Chondrocyte (in vitro differentiated cells): ENCODE data around the gene HNRNPD. TPM values are rescaled to one million over a fixed set of nuclear protein-coding genes. Genes with fewer than 3 reads are reported as not detected.
"Not testable (repeated sequence)": the region's sequence is repeated elsewhere in the genome, so short reads cannot be mapped to it uniquely, and the experiment has no call there.

Source experiments
- DNase-seq: peaks from one replicate; pipeline ENCODE4 v3.0.0; 2021; ENCODE audit warnings: mixed read lengths, low spot score
- H3K27ac Mint-ChIP-seq: one replicate; pipeline ENCODE4 v1.8.0; 2021; ENCODE audit warnings: mild to moderate bottlenecking, moderate library complexity, mixed read lengths; ENCODE audit not compliant: unreplicated experiment
- H3K27me3 Mint-ChIP-seq: 2 replicates; pipeline ENCODE4 v1.8.0; 2021; ENCODE audit warnings: low read depth, mixed read lengths
- H3K36me3 Mint-ChIP-seq: 2 replicates; pipeline ENCODE4 v1.8.0; 2021; ENCODE audit warnings: low read depth, mixed read lengths
- H3K4me1 Mint-ChIP-seq: 2 replicates; pipeline ENCODE4 v1.8.0; 2021; ENCODE audit warnings: low read depth, mild to moderate bottlenecking, mixed read lengths
- H3K4me3 Mint-ChIP-seq: one replicate; pipeline ENCODE4 v1.8.0; 2021; ENCODE audit warnings: mild to moderate bottlenecking, moderate library complexity, mixed read lengths; ENCODE audit not compliant: unreplicated experiment
- H3K9me3 Mint-ChIP-seq: 2 replicates; pipeline ENCODE4 v1.8.0; 2021; ENCODE audit warnings: low read depth, mixed read lengths
- total RNA-seq: library from RNA; stranded (reverse); gene quantifications from 3 replicates; pipeline ENCODE4 v1.2.1, GENCODE V29; 2021
- TF ChIP-seq, protein P1 (sequence below): fragments of 200-600 bp; sonication (generic); IDR thresholded peaks from 2 replicates; pipeline ENCODE4 v1.5.0; 2021; ENCODE audit warnings: antibody characterized with exemption, mild to moderate bottlenecking, moderate library complexity

HNRNPD gene
- total RNA-seq, 1 donor from 2014 or later, result 124 TPM

DNA sequence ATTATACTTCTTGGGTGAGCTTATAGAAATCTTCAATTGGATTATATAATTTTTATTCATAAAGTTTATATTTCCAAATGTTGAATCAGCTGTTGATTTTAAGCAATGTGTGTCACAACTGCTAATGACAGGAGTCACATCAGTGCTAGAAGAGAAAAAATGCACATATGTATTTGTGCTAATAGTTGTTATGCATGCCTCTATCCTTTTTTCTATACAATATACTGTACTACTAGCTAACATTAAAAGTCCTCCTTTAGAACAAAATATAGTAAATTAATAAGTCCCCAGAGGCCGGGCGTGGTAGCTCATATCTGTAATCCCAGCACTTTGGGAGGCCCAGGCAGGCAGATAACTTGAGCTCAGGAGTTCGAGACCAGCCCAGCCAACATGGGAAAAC lies 23.7 kb upstream of the HNRNPD start:
- no peak for DNase-seq
- H3K27ac Mint-ChIP-seq, result no peak overlapping the region
- no peaks in the 10 kb centered on the region for H3K9me3 Mint-ChIP-seq
- H3K4me3 Mint-ChIP-seq, result no peak overlapping the region
- no peaks in the 10 kb centered on the region for H3K4me1 Mint-ChIP-seq
- H3K36me3 Mint-ChIP-seq, result no peaks in the 10 kb centered on the region
- H3K27me3 Mint-ChIP-seq, result no peaks in the 10 kb centered on the region
- TF ChIP-seq, protein P1, sequence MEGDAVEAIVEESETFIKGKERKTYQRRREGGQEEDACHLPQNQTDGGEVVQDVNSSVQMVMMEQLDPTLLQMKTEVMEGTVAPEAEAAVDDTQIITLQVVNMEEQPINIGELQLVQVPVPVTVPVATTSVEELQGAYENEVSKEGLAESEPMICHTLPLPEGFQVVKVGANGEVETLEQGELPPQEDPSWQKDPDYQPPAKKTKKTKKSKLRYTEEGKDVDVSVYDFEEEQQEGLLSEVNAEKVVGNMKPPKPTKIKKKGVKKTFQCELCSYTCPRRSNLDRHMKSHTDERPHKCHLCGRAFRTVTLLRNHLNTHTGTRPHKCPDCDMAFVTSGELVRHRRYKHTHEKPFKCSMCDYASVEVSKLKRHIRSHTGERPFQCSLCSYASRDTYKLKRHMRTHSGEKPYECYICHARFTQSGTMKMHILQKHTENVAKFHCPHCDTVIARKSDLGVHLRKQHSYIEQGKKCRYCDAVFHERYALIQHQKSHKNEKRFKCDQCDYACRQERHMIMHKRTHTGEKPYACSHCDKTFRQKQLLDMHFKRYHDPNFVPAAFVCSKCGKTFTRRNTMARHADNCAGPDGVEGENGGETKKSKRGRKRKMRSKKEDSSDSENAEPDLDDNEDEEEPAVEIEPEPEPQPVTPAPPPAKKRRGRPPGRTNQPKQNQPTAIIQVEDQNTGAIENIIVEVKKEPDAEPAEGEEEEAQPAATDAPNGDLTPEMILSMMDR, result no peak

DNA sequence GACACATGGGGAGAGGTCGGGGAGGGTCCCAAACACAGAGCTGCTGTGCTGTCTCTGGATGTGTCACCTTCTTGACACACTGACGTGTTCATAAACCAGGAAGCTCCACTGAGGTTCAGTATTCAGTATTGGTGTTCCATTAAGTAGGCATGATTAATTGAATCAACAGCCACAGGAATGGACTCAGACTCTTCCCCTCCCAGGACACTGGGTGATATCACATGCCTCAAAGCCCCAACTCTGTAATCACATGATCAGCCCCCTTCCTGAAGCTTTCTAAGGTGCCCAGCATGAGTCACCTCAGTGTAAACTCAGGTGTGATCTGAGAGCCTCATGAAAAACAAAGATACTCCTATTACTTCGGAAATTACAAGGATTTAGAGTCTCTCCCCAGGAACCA lies 21.1 kb upstream of the HNRNPD start:
- DNase-seq, result no peak
- Mint-ChIP-seq H3K4me1 (no peaks in the 10 kb centered on the region), H3K4me3 (no peak overlapping the region), H3K9me3 (no peaks in the 10 kb centered on the region), H3K36me3 (no peaks in the 10 kb centered on the region), H3K27me3 (no peaks in the 10 kb centered on the region), H3K27ac (no peak overlapping the region)
- TF ChIP-seq, protein P1, result no peak

DNA sequence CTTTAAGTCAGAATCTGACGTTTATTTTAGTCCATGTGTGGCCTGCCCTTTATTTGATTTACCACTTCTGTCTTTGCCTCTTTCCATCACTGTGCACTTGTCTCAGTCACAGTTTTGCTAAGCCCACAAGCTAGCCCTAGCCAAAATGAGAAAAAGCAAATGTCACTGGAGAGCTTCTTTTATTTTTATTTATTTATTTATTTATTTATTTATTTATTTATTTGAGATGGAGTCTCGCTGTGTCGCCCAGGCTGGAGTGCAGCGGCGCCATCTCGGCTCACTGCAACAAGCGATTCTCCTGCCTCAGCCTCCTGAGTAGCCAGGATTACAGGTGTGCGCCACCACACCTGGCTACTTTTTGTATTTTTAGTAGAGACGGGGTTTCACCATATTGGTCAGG lies 16.3 kb upstream of the HNRNPD start:
- peaks cover 11% of the 10 kb centered on the region for H3K4me1 Mint-ChIP-seq
- H3K4me3 Mint-ChIP-seq, DNase-seq, H3K27ac Mint-ChIP-seq, H3K36me3 Mint-ChIP-seq, H3K27me3 Mint-ChIP-seq, H3K9me3 Mint-ChIP-seq: not testable (repeated sequence)

DNA sequence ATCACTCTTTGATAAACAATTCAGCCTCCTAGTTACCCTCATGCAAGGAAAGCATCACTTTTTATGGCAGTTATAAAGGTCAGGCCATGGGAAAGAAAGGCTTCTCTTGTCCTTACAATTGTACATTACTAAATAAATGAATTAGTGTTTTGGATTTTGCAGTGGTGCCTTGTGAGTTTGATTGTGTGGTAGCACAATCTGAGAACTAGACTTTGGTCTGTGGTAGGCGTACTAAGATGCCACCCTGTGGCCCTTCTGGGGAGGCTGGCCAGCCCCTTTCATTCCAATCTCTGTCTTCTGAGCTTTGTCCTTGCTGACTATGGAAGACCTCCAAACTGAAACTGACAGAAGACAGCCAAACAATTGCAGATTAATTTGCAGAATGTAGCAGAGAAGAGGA lies 14.6 kb upstream of the HNRNPD start:
- no peak overlapping the region for H3K4me3 Mint-ChIP-seq

DNA sequence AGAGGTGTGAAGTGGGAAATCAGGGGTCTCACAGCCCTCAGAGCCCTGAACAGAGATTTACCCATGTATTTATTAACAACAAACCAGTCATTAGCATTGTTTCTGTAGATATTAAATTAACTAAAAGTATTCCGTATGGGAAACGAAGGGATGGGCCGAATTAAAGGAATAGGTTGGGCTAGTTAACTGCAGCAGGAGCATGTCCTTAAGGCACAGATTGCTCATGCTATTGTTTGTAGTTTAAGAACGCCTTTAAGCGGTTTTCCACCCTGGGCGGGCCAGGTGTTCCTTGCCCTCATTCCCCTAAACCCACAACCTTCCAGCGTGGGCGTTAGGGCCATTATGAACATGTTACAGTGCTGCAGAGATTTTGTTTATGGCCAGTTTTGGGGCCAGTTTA lies 12.5 kb upstream of the HNRNPD start:
- H3K4me1 Mint-ChIP-seq, result peaks cover 11% of the 10 kb centered on the region
- not testable (repeated sequence) for DNase-seq, H3K9me3 Mint-ChIP-seq, H3K36me3 Mint-ChIP-seq, H3K4me3 Mint-ChIP-seq, H3K27me3 Mint-ChIP-seq, H3K27ac Mint-ChIP-seq

More for the DNA sequence above, 14.6 kb upstream of the HNRNPD start:
- DNase-seq, result no peak
- peaks cover 2% of the 10 kb centered on the region for H3K36me3 Mint-ChIP-seq
- TF ChIP-seq, protein P1, result no peak
- peaks cover 11% of the 10 kb centered on the region for H3K4me1 Mint-ChIP-seq
- peaks cover 8% of the 10 kb centered on the region for H3K9me3 Mint-ChIP-seq
- peak overlapping the region; percentile 33 for H3K27ac Mint-ChIP-seq
- no peaks in the 10 kb centered on the region for H3K27me3 Mint-ChIP-seq

DNA sequence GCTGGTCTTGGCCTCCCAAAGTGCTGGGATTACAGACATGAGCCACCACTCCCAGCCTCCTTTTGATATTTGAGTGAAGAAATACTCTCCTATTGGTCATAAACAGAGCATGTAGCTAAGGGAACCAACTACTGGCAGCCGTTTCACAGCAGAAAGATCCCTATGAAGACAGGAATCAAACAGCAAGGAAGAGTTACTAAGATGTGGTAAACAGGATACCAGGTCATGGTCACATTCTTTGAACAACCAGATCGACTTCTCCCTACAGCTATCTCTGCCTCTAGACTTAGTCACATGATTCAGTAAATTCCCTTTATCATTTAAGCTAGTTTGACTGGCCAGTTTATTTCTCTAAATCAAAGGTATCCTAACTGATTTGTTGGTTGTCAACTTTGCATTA lies 9.0 kb upstream of the HNRNPD start:
- Mint-ChIP-seq H3K9me3 (peaks cover 8% of the 10 kb centered on the region), H3K4me1 (peaks cover 5% of the 10 kb centered on the region), H3K27me3 (no peaks in the 10 kb centered on the region), H3K4me3 (no peak overlapping the region), H3K36me3 (peaks cover 3% of the 10 kb centered on the region), H3K27ac (no peak overlapping the region)
- no peak for DNase-seq
- TF ChIP-seq, protein P1, result no peak
